ENCODE results near the gene XYLT2.

The XYLT2 gene

GRCh38 chr17:50318501-50319285 lies 27.2 kb upstream of the XYLT2 start:
- ChIA-PET POLR2A (no interaction called here), CTCF (interaction anchor here (0.6 to 4.8 kb wide), 8 partner anchors 12 to 118 kb away, joined by 3 to 14 read pairs (median 5); partner anchors contain the start of gene COL1A1)
- TF ChIP-seq CTCF (IDR thresholded peaks at IDR 0.05; ENCODE audit: control extremely low read depth, extremely low read depth, low read depth, missing control alignments), result no peak
- DNase-seq (ENCODE audit: extremely low spot score), result no peak

- CTCF ChIA-PET, result interaction anchor here (1.0 to 4.8 kb wide), 8 partner anchors 12 to 150 kb away, joined by 3 to 14 read pairs (median 5); partner anchors contain the start of gene COL1A1
- TF ChIP-seq CTCF (IDR thresholded peaks at IDR 0.05; ENCODE audit: control extremely low read depth, extremely low read depth, low read depth, missing control alignments), result no peak
- POLR2A ChIA-PET, result no interaction called here
- no peak for DNase-seq (ENCODE audit: extremely low spot score)
Observed at GRCh38 chr17:50319306-50320004, 26.5 kb upstream of the XYLT2 start.

- no peak for TF ChIP-seq CTCF (IDR thresholded peaks at IDR 0.05; ENCODE audit: control extremely low read depth, extremely low read depth, low read depth, missing control alignments)
- ChIA-PET CTCF (interaction anchor here (1.1 to 2.3 kb wide), 3 partner anchors 9 to 122 kb away, joined by 3 to 5 read pairs (median 3); no protein-coding TSS in a partner anchor), POLR2A (no interaction called here)
- no peak for DNase-seq (ENCODE audit: extremely low spot score)
Observed at GRCh38 chr17:50322271-50322670, 23.7 kb upstream of the XYLT2 start.

- TF ChIP-seq CTCF (IDR thresholded peaks at IDR 0.05; ENCODE audit: control extremely low read depth, extremely low read depth, low read depth, missing control alignments), result no peak
- ChIA-PET POLR2A (no interaction called here), CTCF (interaction anchor here (1.0 to 2.3 kb wide), 4 partner anchors 9 to 123 kb away, joined by 3 to 5 read pairs (median 3); no protein-coding TSS in a partner anchor)
- no peak for DNase-seq (ENCODE audit: extremely low spot score)
Observed at GRCh38 chr17:50323060-50323459, 22.9 kb upstream of the XYLT2 start.

GRCh38 chr17:50325906-50326305 lies 20.0 kb upstream of the XYLT2 start:
- TF ChIP-seq CTCF (IDR thresholded peaks at IDR 0.05; ENCODE audit: control extremely low read depth, extremely low read depth, low read depth, missing control alignments), result no peak
- DNase-seq (ENCODE audit: extremely low spot score), result no peak
- POLR2A ChIA-PET, result no interaction called here
- CTCF ChIA-PET, result interaction anchor here (0.9 to 1.2 kb wide), 3 partner anchors 9 to 125 kb away, joined by 3 to 4 read pairs (median 3); partner anchors contain the start of gene COL1A1

GRCh38 chr17:50326831-50327364 lies 19.0 kb upstream of the XYLT2 start:
- no peak for TF ChIP-seq CTCF (IDR thresholded peaks at IDR 0.05; ENCODE audit: control extremely low read depth, extremely low read depth, low read depth, missing control alignments)
- ChIA-PET POLR2A (interaction anchor here (0.7 kb wide), 1 partner anchor 128 kb away, joined by 5 read pairs; no protein-coding TSS in a partner anchor), CTCF (interaction anchor here (0.8 to 1.2 kb wide), 3 partner anchors 9 to 126 kb away, joined by 3 read pairs; partner anchors contain the start of gene COL1A1)
- DNase-seq (ENCODE audit: extremely low spot score), result peak; percentile 51
